B cell (primary cell): ENCODE results near the gene KNG1. TPM values are rescaled to one million over a fixed set of nuclear protein-coding genes. Genes with fewer than 3 reads are reported as not detected.

ENCODE experiments used
- ATAC-seq: fragments of 200-7000 bp; cut with Tn5 transposase; one replicate; pipeline ENCODE4 v1.10.0; 2021; ENCODE audit warnings: low read depth, mild to moderate bottlenecking, moderate number of reproducible peaks, moderate library complexity
- CTCF ChIA-PET: fragments of 350-600 bp; sonication (Branson Sonifier 250); formaldehyde crosslinking; loops from one replicate; lab custom pipeline; 2021; ENCODE audit warnings: antibody characterized with exemption, inconsistent platforms; lab: Charles Lee
- POLR2A ChIA-PET: fragments of 350-600 bp; sonication (Branson Sonifier 250); formaldehyde crosslinking; loops from one replicate; lab custom pipeline; 2021; ENCODE audit warnings: antibody characterized with exemption; lab: Charles Lee
- DNase-seq: peaks from one replicate; pipeline ENCODE4 v3.0.0; 2013
- H2AFZ ChIP-seq: 2 replicates; pipeline ENCODE4 v1.6.1; 2012; ENCODE audit warnings: mild to moderate bottlenecking, low read depth, low read length; ENCODE audit not compliant: insufficient read depth, poor library complexity, severe bottlenecking
- H3K27ac ChIP-seq, 2 donors: 1 replicate in 1 of 2; 2 replicates in 1 of 2; pipeline ENCODE4 v1.5.1; 2012 to 2013; ENCODE audit warnings: low read length in 2 of 2, mild to moderate bottlenecking in 2 of 2, moderate library complexity in 1 of 2
- H3K27me3 ChIP-seq, 4 experiments: fragments of 200-600 bp in 1 of 4; sonication (generic) in 1 of 4; replicated peaks in 1 of 4; 1 replicate in 2 of 4; 2 replicates in 2 of 4; pipeline versions ENCODE4 v1.6.1 to v1.7.0; 2013 to 2016; ENCODE audit warnings: low read length in 3 of 4, mild to moderate bottlenecking in 2 of 4, mixed read lengths in 1 of 4, moderate library complexity in 1 of 4; ENCODE audit not compliant: insufficient read depth in 4 of 4, control insufficient read depth in 3 of 4; ENCODE audit errors: control extremely low read depth in 1 of 4
- H3K36me3 ChIP-seq, 2 experiments: replicated peaks in 1 of 2; 1 replicate in 1 of 2; 2 replicates in 1 of 2; pipeline versions ENCODE4 v1.6.1 to v1.7.1; 2013; ENCODE audit warnings: low read length in 1 of 2; ENCODE audit not compliant: insufficient read depth in 2 of 2, control insufficient read depth in 1 of 2; ENCODE audit errors: control extremely low read depth in 1 of 2, extremely low read depth in 1 of 2
- H3K4me1 ChIP-seq, 2 donors: fragments of 200-600 bp in 1 of 2; sonication (generic) in 1 of 2; 1 replicate in 1 of 2; 2 replicates in 1 of 2; pipeline versions ENCODE4 v1.5.1 to v1.6.1; 2013 to 2017; ENCODE audit warnings: low read length in 2 of 2; ENCODE audit not compliant: control insufficient read depth in 2 of 2, insufficient read depth in 2 of 2
- H3K4me2 ChIP-seq: replicated peaks from 2 replicates; pipeline ENCODE3; 2012; ENCODE audit warnings: mild to moderate bottlenecking, low read depth, low read length; ENCODE audit not compliant: poor library complexity, severe bottlenecking
- H3K4me3 ChIP-seq, 5 experiments: fragments of 200-600 bp in 1 of 5; sonication (generic) in 1 of 5; 1 replicate in 3 of 5; 2 replicates in 2 of 5; pipeline versions ENCODE4 v1.5.1 to v1.7.0; 2011 to 2016; ENCODE audit warnings: low read length in 4 of 5, mild to moderate bottlenecking in 4 of 5, low read depth in 2 of 5, control low read depth in 1 of 5, moderate library complexity in 1 of 5; ENCODE audit not compliant: insufficient read depth in 1 of 5; ENCODE audit errors: control extremely low read depth in 1 of 5, extremely low read depth in 1 of 5
- H3K79me2 ChIP-seq: fragments of 200-600 bp; sonication (generic); one replicate; pipeline ENCODE4 v1.6.0; 2016; ENCODE audit warnings: low read length; ENCODE audit not compliant: control insufficient read depth, insufficient read depth
- H3K9ac ChIP-seq: fragments of 200-600 bp; sonication (generic); 2 replicates; pipeline ENCODE4 v1.6.1; 2017; ENCODE audit warnings: mild to moderate bottlenecking, low read length, moderate library complexity
- H3K9me3 ChIP-seq, 3 donors: one replicate each; pipeline versions ENCODE4 v1.6.1 to v1.7.1; 2013; ENCODE audit warnings: low read length in 2 of 3; ENCODE audit not compliant: control insufficient read depth in 2 of 3, insufficient read depth in 1 of 3; ENCODE audit errors: control extremely low read depth in 1 of 3
- H4K20me1 ChIP-seq: 2 replicates; pipeline ENCODE4 v1.6.0; 2012; ENCODE audit warnings: mild to moderate bottlenecking, low read length; ENCODE audit not compliant: insufficient read depth, control insufficient read depth, poor library complexity, severe bottlenecking
- H3K27ac Mint-ChIP-seq: one replicate; pipeline ENCODE4 v1.8.0; 2021; ENCODE audit warnings: mixed read lengths
- H3K27me3 Mint-ChIP-seq: one replicate; pipeline ENCODE4 v1.8.0; 2021; ENCODE audit warnings: mixed read lengths
- H3K4me1 Mint-ChIP-seq: one replicate; pipeline ENCODE4 v1.8.0; 2021; ENCODE audit warnings: mixed read lengths
- H3K4me3 Mint-ChIP-seq: one replicate; pipeline ENCODE4 v1.8.0; 2021; ENCODE audit warnings: mixed read lengths
- H3K9me3 Mint-ChIP-seq: one replicate; pipeline ENCODE4 v1.8.0; 2022; ENCODE audit warnings: mixed read lengths; ENCODE audit not compliant: insufficient read depth
- CTCF ChIP-seq: fragments of 200-600 bp; IDR thresholded peaks from one replicate; pipeline ENCODE4 v1.8.0; 2022; ENCODE audit warnings: antibody characterized with exemption, mild to moderate bottlenecking
- EZH2 ChIP-seq: IDR thresholded peaks from 2 replicates; pipeline ENCODE4 v1.6.1; 2012; ENCODE audit warnings: borderline replicate concordance, low read depth, mild to moderate bottlenecking, moderate library complexity, low read length; ENCODE audit not compliant: insufficient read depth, poor library complexity, severe bottlenecking
- WGBS: methylation state at CpG from one replicate; pipeline ENCODE4 v1.1.5; 2013; ENCODE audit warnings: missing lambda C conversion rate; ENCODE audit not compliant: insufficient coverage; 5-methylcytosine and 5-hydroxymethylcytosine counted together
- intact Hi-C: fragments of 100-400 bp; cut with micrococcal nuclease; formaldehyde crosslinking; loops from one replicate; pipeline ENCODE4 v1.10.0; 2022
- polyA minus RNA-seq: library from RNA; depleted of rRNA, polyadenylated mRNA; stranded (reverse); fragments of >200 nt; gene quantifications from 2 replicates; pipeline ENCODE4 v1.2.3, GENCODE V29; 2012
- polyA plus RNA-seq: library from polyadenylated mRNA; depleted of rRNA; stranded (reverse); fragments of >200 nt; gene quantifications from 2 replicates; pipeline ENCODE4 v1.2.3, GENCODE V29; 2012
- total RNA-seq, 2 donors: library from RNA; stranded (reverse); fragments of 120-200 nt in 1 of 2; gene quantifications; 1 replicate in 1 of 2; 2 replicates in 1 of 2; pipeline versions ENCODE4 v1.2.3 to v1.2.4, GENCODE V29; 2013 to 2022

Gene KNG1
- total RNA-seq = not detected in 2 replicates
- not detected for total RNA-seq (2013)
- polyA plus RNA-seq = not detected in 2 replicates
- not detected in 2 replicates for polyA minus RNA-seq

- H3K79me2 ChIP-seq = no peaks in the 10 kb centered on the region
- Mint-ChIP-seq H3K27me3 (peaks cover 15% of the 10 kb centered on the region), H3K4me3 (no peak within 1 kb of the TSS), H3K4me1 (peaks cover 2% of the 10 kb centered on the region), H3K9me3 (no peaks in the 10 kb centered on the region), H3K27ac (no peak within 1 kb of the TSS)
- TF ChIP-seq EZH2 (no peak), CTCF (no peak)
- ChIA-PET CTCF (interaction anchor here (0.5 kb wide), 1 partner anchor 9 kb away, joined by 3 read pairs; no protein-coding TSS in a partner anchor), POLR2A (no interaction called here)
- peaks cover 0 to 4% (median 0%) of the 10 kb centered on the region in 4 experiments for H3K27me3 ChIP-seq
- no peak within 1 kb of the TSS for H3K4me3 ChIP-seq
- H3K9ac ChIP-seq = no peak within 1 kb of the TSS
- peaks cover 0 to 1% (median 0%) of the 10 kb centered on the region in 3 donors for H3K9me3 ChIP-seq
- intact Hi-C loops = no loop called here
- WGBS = 82% methylated on average over 3 of the region's 3 CpGs
- no peak within 1 kb of the TSS for H2AFZ ChIP-seq
- DNase-seq = no peak
- H3K4me2 ChIP-seq = no peak within 1 kb of the TSS
- no peak for ATAC-seq
- no peak within 1 kb of the TSS for H3K27ac ChIP-seq
- no peaks in the 10 kb centered on the region for H3K36me3 ChIP-seq
- H4K20me1 ChIP-seq = no peaks in the 10 kb centered on the region
- H3K4me1 ChIP-seq = no peaks in the 10 kb centered on the region
These were observed at the start of gene KNG1 for GRCh38 chr3:186717039-186717457. TSS of gene KNG1 (plus strand) at chr3:186717359. CDS start at chr3:186717543, 184 bp downstream.

DNA sequence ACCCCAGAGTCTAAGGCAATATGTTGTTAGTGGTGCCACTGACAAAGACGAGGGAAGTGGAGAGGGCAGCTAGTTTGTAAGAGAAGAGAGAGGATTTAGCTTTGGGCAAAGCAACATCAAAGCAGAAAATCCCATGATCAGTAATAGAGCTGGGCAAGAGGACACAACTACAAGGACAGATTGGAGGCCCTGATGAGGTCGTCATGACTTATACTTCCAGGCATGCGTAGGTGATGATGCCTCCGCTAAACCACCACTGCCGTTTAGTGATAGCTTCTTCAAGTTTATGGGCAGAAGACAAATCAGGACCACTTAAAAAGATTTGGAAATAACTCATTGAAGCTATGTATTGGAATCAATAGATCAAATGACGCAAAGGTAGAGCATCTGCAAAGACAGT lies 48.7 kb upstream of the KNG1 start:
- Histone ChIP-seq H3K9me3 (no peaks in the 10 kb centered on the region), H3K27ac (no peak overlapping the region), H3K4me3 (no peak overlapping the region), H3K4me2 (no peak overlapping the region), H3K79me2 (no peaks in the 10 kb centered on the region), H3K9ac (no peak overlapping the region), H4K20me1 (no peaks in the 10 kb centered on the region), H3K4me1 (no peaks in the 10 kb centered on the region), H3K27me3 (peaks cover 0 to 2% (median under 1%) of the 10 kb centered on the region in 4 experiments), H3K36me3 (no peaks in the 10 kb centered on the region), H2AFZ (no peak overlapping the region)
- H3K27ac Mint-ChIP-seq = no peak overlapping the region
- no peaks in the 10 kb centered on the region for H3K9me3 Mint-ChIP-seq
- no peaks in the 10 kb centered on the region for H3K4me1 Mint-ChIP-seq
- TF ChIP-seq CTCF = no peak
- ChIA-PET POLR2A (no interaction called here), CTCF (no interaction called here)
- no peak for ATAC-seq
- intact Hi-C loops = no loop called here
- H3K4me3 Mint-ChIP-seq = no peak overlapping the region
- DNase-seq = no peak
- peaks cover 23% of the 10 kb centered on the region for H3K27me3 Mint-ChIP-seq
- 100% methylated on average over 3 of the region's 6 CpGs for WGBS
